ENCODE data around the gene MMP17.

GRCh38 chr12:131797588-131797934 is 30.6 kb upstream of the MMP17 start:
- TF ChIP-seq CTCF (conservative IDR thresholded peaks at IDR 0.05; ENCODE audit: low read depth, low read length) (no peak), EZH2 (IDR thresholded peaks at IDR 0.05; ENCODE audit: low read length, unreplicated experiment) (no peak), EZH2phosphoT487 (IDR thresholded peaks at IDR 0.05; ENCODE audit: borderline replicate concordance, low read length) (no peak)
